Measurements from ENCODE around the gene PTPN1. TPM values are rescaled to one million over a fixed set of nuclear protein-coding genes. Genes with fewer than 3 reads are reported as not detected.
"Not testable (repeated sequence)": the region's sequence is repeated elsewhere in the genome, so short reads cannot be mapped to it uniquely, and the experiment has no call there.

Gene PTPN1
- total RNA-seq, 1 donor, result 45.3 TPM

DNA sequence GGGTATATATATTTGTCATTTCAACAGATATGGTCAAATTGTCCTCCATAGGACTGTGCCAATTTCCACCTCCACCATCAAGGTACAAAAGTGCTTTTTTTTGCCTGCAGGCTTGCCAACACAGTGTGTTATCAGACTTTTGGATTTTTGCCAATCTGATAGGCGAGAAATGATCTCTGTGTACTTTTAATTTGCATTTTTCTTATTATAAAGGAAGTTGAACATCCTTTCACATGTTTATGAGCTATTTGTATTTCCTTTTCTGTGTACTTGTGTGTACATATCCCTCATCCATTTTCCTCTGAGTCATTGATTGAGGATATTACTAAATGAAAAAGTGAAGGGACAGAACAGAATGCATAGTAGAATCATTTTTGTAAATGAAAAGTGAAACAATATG, 39.0 kb upstream of the PTPN1 start:
- no peak for DNase-seq (ENCODE audit: low read depth)
- TF ChIP-seq, protein P1, sequence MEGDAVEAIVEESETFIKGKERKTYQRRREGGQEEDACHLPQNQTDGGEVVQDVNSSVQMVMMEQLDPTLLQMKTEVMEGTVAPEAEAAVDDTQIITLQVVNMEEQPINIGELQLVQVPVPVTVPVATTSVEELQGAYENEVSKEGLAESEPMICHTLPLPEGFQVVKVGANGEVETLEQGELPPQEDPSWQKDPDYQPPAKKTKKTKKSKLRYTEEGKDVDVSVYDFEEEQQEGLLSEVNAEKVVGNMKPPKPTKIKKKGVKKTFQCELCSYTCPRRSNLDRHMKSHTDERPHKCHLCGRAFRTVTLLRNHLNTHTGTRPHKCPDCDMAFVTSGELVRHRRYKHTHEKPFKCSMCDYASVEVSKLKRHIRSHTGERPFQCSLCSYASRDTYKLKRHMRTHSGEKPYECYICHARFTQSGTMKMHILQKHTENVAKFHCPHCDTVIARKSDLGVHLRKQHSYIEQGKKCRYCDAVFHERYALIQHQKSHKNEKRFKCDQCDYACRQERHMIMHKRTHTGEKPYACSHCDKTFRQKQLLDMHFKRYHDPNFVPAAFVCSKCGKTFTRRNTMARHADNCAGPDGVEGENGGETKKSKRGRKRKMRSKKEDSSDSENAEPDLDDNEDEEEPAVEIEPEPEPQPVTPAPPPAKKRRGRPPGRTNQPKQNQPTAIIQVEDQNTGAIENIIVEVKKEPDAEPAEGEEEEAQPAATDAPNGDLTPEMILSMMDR (IDR thresholded peaks at IDR 0.05; ENCODE audit: insufficient read depth, low read depth, low read length), result no peak
- no peak overlapping the region for H3K4me3 ChIP-seq (ENCODE audit: low read depth, low read length)

- DNase-seq (ENCODE audit: low read depth), result no peak
- TF ChIP-seq, protein P1 (IDR thresholded peaks at IDR 0.05; ENCODE audit: insufficient read depth, low read depth, low read length), result no peak
- H3K4me3 ChIP-seq (ENCODE audit: low read depth, low read length), result no peak overlapping the region
These were observed 37.2 kb upstream of the PTPN1 start for GRCh38 chr20:50472693-50473664.

- DNase-seq (ENCODE audit: low read depth), result peak; percentile 50
- H3K4me3 ChIP-seq (ENCODE audit: low read depth, low read length), result not testable (repeated sequence)
These were observed 35.8 kb upstream of the PTPN1 start for GRCh38 chr20:50474356-50474755.

- TF ChIP-seq, protein P1 (IDR thresholded peaks at IDR 0.05; ENCODE audit: insufficient read depth, low read depth, low read length), result no peak
- H3K4me3 ChIP-seq (ENCODE audit: low read depth, low read length), result no peak overlapping the region
- peak; percentile 57 for DNase-seq (ENCODE audit: low read depth)
These were observed 34.4 kb upstream of the PTPN1 start for GRCh38 chr20:50475681-50476292.

DNA sequence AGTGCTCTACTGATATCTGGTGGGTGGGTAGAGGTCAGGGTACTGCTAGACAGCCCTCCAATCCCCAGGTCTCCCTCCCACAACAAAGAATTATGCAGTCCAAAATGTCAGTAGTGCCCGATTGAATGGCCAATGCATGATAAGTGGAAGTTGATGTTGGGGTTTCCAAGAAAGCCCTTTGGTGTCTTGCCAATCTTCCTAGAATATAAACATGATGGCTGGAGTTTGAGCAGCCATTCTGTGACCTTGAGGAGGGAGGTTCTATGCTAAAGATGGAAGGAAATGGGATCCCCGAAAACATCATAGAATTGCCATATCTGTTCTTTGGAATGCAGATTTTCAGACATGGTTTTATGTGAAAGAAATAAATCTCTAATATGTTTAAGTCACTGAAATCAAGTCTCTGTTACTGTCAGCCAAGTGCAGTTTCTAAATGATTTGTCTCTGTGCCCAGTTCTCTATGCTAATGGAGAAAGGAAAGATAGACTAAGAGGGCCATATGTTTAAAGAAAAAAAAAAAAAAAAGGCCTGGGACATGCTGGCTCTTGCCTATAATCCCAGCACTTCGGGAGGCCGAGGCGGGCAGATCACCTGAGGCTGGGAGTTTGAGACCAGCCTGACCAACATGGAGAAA, 32.8 kb upstream of the PTPN1 start:
- no peak overlapping the region for H3K4me3 ChIP-seq (ENCODE audit: low read depth, low read length)
- TF ChIP-seq, protein P1 (IDR thresholded peaks at IDR 0.05; ENCODE audit: insufficient read depth, low read depth, low read length), result no peak
- no peak for DNase-seq (ENCODE audit: low read depth)

DNA sequence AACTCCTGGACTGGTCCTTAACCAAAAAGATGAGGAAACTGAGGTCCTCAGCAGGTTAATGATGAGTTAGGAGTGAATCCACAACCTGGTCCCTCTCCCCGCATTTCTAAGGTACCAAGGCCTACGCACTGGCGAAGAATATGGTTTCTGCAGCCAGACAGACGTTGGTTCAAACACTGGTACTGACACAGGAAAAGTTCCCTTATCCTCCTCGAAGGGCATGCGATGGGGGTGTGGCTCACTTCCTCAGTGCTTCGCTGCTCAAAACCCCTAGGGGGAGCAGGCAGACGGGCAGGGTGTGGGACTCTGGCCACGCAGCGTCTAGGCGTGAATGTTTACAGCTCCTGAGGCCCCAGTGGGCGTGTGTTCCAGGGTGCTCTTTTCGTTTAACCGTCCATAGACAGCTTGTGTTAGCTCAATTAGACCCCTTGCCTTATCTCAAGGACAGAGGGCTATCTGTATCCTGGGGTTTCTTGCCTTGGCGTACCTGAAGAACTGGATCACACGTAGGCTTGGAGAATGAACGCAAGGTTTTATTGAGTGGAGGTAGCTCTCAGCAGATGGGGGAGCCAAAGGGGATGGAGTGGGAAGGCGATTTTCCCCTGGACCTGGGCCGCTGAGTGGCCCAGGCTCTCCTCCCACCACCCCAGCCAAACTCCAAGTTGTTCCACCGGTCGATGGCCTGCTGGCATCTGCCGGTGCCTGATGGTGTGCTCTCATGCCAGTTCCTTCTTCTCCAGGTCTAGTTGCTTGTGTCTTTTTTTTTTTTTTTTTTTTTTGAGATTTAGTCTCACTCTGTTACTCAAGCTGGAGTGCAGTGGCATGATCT, 31.8 kb upstream of the PTPN1 start:
- no peak overlapping the region for H3K4me3 ChIP-seq (ENCODE audit: low read depth, low read length)
- peak; percentile 77 for DNase-seq (ENCODE audit: low read depth)
- TF ChIP-seq, protein P1 (IDR thresholded peaks at IDR 0.05; ENCODE audit: insufficient read depth, low read depth, low read length), result peak; percentile 87
